ENCODE results near the gene KCTD14.
"Not testable (repeated sequence)": the region's sequence is repeated elsewhere in the genome, so short reads cannot be mapped to it uniquely, and the experiment has no call there.

The KCTD14 gene

GRCh38 chr11:78021611-78022010 lies 1.5 kb downstream of the KCTD14 start:
- DNase-seq = no peak

GRCh38 chr11:78020246-78020645 lies 2.8 kb downstream of the KCTD14 start:
- no peak for DNase-seq

- no peak for DNase-seq
Measured at GRCh38 chr11:78019808-78020207, 3.3 kb downstream of the KCTD14 start.

GRCh38 chr11:78015878-78016277 lies 7.2 kb downstream of the KCTD14 start:
- no peak for DNase-seq

- DNase-seq = not testable (repeated sequence)
Measured at GRCh38 chr11:78014937-78015520, 8.0 kb downstream of the KCTD14 start.

- no peak for DNase-seq
Measured at GRCh38 chr11:78011301-78011700, 11.8 kb downstream of the KCTD14 start.

GRCh38 chr11:78010755-78011154 lies 12.3 kb downstream of the KCTD14 start:
- no peak for DNase-seq

- no peak for DNase-seq
Measured at GRCh38 chr11:78010304-78010703, 12.8 kb downstream of the KCTD14 start.

- DNase-seq = no peak
Measured at GRCh38 chr11:78009062-78009461, 14.0 kb downstream of the KCTD14 start.

- DNase-seq = peak; percentile 66
Measured at GRCh38 chr11:78000193-78000592, 22.9 kb downstream of the KCTD14 start.

GRCh38 chr11:77999446-78000030 lies 23.5 kb downstream of the KCTD14 start:
- no peak for DNase-seq

GRCh38 chr11:77994434-77995362 lies 28.4 kb downstream of the KCTD14 start, which contains the start of gene INTS4:
TSS of gene INTS4 (minus strand) at chr11:77994668. CDS start at chr11:77994643, 25 bp downstream.
- peak; percentile 100 for DNase-seq

GRCh38 chr11:77993902-77994301 lies 29.2 kb downstream of the KCTD14 start:
- no peak for DNase-seq

GRCh38 chr11:77990981-77991380 lies 32.1 kb downstream of the KCTD14 start:
- no peak for DNase-seq

GRCh38 chr11:77986456-77986855 lies 36.6 kb downstream of the KCTD14 start:
- not testable (repeated sequence) for DNase-seq

- no peak for DNase-seq
Measured at GRCh38 chr11:77981346-77981947, 41.6 kb downstream of the KCTD14 start.

- no peak for DNase-seq
Measured at GRCh38 chr11:77968337-77968736, 54.7 kb downstream of the KCTD14 start.

GRCh38 chr11:77967753-77968152 lies 55.3 kb downstream of the KCTD14 start:
- DNase-seq = no peak

GRCh38 chr11:77967121-77967520 lies 56.0 kb downstream of the KCTD14 start:
- DNase-seq = no peak

GRCh38 chr11:77966338-77966737 lies 56.7 kb downstream of the KCTD14 start:
- no peak for DNase-seq
